ENCODE results near the gene CRB2. TPM values are rescaled to one million over a fixed set of nuclear protein-coding genes. Genes with fewer than 3 reads are reported as not detected.

CRB2 gene
- total RNA-seq, 1 experiment from 2014 or later, result 3.6 TPM

DNA sequence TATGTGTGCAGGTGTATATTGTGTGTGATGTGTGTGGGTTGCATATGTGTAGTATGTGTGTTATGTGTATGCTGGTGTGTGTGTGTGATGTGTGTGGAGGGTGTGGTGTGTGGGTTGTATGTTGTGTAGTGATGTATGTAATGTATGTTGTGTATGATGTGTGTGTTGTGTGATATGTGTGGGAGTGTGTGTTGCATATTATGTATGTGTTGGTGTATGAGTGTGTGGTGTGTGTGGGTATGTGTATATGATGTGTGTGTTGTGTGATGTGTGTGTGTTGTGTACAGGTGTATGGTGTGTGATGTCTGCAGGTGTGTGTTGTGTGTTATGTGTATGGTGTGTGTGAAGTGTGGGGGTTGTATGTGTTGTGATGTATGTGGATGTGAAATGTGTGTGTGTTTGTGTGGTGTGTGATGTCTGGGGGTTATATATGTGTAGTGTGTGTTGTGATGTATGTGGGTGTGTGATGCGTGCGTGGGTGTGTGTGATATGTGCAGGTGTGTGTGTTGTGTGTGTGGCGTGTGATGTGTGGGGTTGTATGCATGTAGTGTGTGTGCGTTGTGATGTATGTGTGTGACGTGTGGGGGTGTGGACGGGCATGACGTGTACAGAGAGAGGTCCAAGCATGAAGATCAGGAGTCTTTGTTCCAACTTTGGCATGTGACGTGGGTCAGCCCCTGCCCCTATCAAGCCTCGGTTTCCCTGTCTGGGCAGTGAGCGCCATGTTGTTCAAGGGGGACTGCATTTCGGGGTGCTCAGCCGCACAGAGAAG, 8.5 kb upstream of the CRB2 start:
- H4K20me1 ChIP-seq (ENCODE audit: control insufficient read depth, insufficient read depth, insufficient read length), result no peaks in the 10 kb centered on the region
- peak overlapping the region; percentile 8 for H4K8ac ChIP-seq (replicated peaks; ENCODE audit: insufficient read length, low read depth, low read length)
- H3T11ph ChIP-seq (ENCODE audit: low read length), result no peak overlapping the region
- H3K56ac ChIP-seq (ENCODE audit: insufficient read length, low read depth, low read length), result peak overlapping the region; percentile 0
- WGBS (ENCODE audit: extremely low coverage, insufficient read length, low lambda C conversion rate), result 100% methylated on average over 7 of the region's 12 CpGs
- no peak overlapping the region for H3K4ac ChIP-seq (ENCODE audit: low read depth, low read length)
- no peak overlapping the region for H3K27ac Mint-ChIP-seq
- TF ChIP-seq, protein P1, sequence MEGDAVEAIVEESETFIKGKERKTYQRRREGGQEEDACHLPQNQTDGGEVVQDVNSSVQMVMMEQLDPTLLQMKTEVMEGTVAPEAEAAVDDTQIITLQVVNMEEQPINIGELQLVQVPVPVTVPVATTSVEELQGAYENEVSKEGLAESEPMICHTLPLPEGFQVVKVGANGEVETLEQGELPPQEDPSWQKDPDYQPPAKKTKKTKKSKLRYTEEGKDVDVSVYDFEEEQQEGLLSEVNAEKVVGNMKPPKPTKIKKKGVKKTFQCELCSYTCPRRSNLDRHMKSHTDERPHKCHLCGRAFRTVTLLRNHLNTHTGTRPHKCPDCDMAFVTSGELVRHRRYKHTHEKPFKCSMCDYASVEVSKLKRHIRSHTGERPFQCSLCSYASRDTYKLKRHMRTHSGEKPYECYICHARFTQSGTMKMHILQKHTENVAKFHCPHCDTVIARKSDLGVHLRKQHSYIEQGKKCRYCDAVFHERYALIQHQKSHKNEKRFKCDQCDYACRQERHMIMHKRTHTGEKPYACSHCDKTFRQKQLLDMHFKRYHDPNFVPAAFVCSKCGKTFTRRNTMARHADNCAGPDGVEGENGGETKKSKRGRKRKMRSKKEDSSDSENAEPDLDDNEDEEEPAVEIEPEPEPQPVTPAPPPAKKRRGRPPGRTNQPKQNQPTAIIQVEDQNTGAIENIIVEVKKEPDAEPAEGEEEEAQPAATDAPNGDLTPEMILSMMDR (conservative IDR thresholded peaks at IDR 0.05), result no peak
- no peak overlapping the region for H3K9ac ChIP-seq (ENCODE audit: extremely low read depth, insufficient read length, low read length)
- no peak overlapping the region for H2BK120ac ChIP-seq (ENCODE audit: low read depth, low read length, poor library complexity, severe bottlenecking)
- no peak overlapping the region for H2BK5ac ChIP-seq (ENCODE audit: insufficient read length, low read length)
- no peak overlapping the region for H3K4me2 ChIP-seq (ENCODE audit: insufficient read depth, insufficient read length, low read length)
- no peak overlapping the region for H2AK5ac ChIP-seq (ENCODE audit: insufficient read length, low read length)
- no peaks in the 10 kb centered on the region for H3K9me3 Mint-ChIP-seq
- no peaks in the 10 kb centered on the region for H3K9me3 ChIP-seq (ENCODE audit: control insufficient read depth, low read depth, low read length)
- no peak overlapping the region for H3K23ac ChIP-seq (ENCODE audit: insufficient read length, low read depth, low read length)
- H3K27me3 ChIP-seq (ENCODE audit: insufficient read depth, low read length), result no peaks in the 10 kb centered on the region
- H4K91ac ChIP-seq (ENCODE audit: insufficient read length, low read depth, low read length), result no peak overlapping the region
- no peaks in the 10 kb centered on the region for H3K23me2 ChIP-seq (ENCODE audit: insufficient read length, low read depth, low read length, poor library complexity, severe bottlenecking)
- H3K18ac ChIP-seq (ENCODE audit: insufficient read length, low read depth, low read length), result no peak overlapping the region
- peaks cover 15% of the 10 kb centered on the region for H3K27me3 Mint-ChIP-seq (ENCODE audit: low read depth)
- peaks cover 5 to 11% of the 10 kb centered on the region in 2 experiments for H3K4me1 Mint-ChIP-seq
- no peak overlapping the region for H2BK15ac ChIP-seq (ENCODE audit: low read depth, low read length)
- H3K36me3 Mint-ChIP-seq (ENCODE audit: insufficient read depth in 1 of 3, low read depth in 3 of 3), result no peaks in the 10 kb centered on the region
- H3K14ac ChIP-seq (ENCODE audit: insufficient read depth, low read length), result no peak overlapping the region
- no peak overlapping the region for H2AFZ ChIP-seq (ENCODE audit: low read length)
- no peak overlapping the region for H2BK12ac ChIP-seq (ENCODE audit: insufficient read length, low read depth, low read length)
- no peaks in the 10 kb centered on the region for H3K4me1 ChIP-seq (ENCODE audit: insufficient read depth, low read length)
- H3K79me1 ChIP-seq (ENCODE audit: insufficient read depth, low read depth, low read length, poor library complexity, severe bottlenecking), result no peaks in the 10 kb centered on the region
- no peak overlapping the region for H3K4me3 Mint-ChIP-seq
- H4K5ac ChIP-seq (ENCODE audit: insufficient read length, low read depth, low read length), result no peak overlapping the region
- H3K27ac ChIP-seq (ENCODE audit: insufficient read length, low read depth, low read length), result no peak overlapping the region
- no peak for DNase-seq
- H3K79me2 ChIP-seq (ENCODE audit: insufficient read depth, low read length), result no peaks in the 10 kb centered on the region
- no peak overlapping the region for H2BK20ac ChIP-seq (ENCODE audit: low read depth, low read length, poor library complexity, severe bottlenecking)

Measured in H9 (cell line).